ENCODE measurements around the gene MARS1.

MARS1 gene

GRCh38 chr12:57553343-57554202 lies 65.7 kb downstream of the MARS1 start:
- Histone ChIP-seq H3K27ac (ENCODE audit: extremely low read depth, low read depth, low read length) (no peak overlapping the region), H3K4me3 (ENCODE audit: low read depth, low read length) (no peak overlapping the region), H3K4me1 (ENCODE audit: control insufficient read depth, insufficient read depth, low read length) (peaks cover 2% of the 10 kb centered on the region; the same call in 1 of the 2 replicates), H3K36me3 (ENCODE audit: control insufficient read depth in 2 of 2, insufficient read depth in 1 of 2, low read length in 2 of 2) (no peaks in the 10 kb centered on the region), H3K9me3 (ENCODE audit: control insufficient read depth, insufficient read depth, low read depth, low read length) (no peaks in the 10 kb centered on the region)
- CTCF ChIA-PET: interaction anchor here (1.2 to 2.2 kb wide), 3 partner anchors 30 to 173 kb away, joined by 4 to 11 read pairs (median 7); no protein-coding TSS in a partner anchor
- POLR2A ChIA-PET: no interaction called here
- no peak for TF ChIP-seq ZNF571 (tag by site-specific recombination; IDR thresholded peaks at IDR 0.05)
- TF ChIP-seq ZNF148 (tag by site-specific recombination; IDR thresholded peaks at IDR 0.05; ENCODE audit: borderline replicate concordance): no peak
- 0 out of 2 replicates have a peak, but pooled peaks have one; percentile 28 for TF ChIP-seq ZBTB20 (tag by site-specific recombination; IDR thresholded peaks at IDR 0.05)
- peak; percentile 38 for TF ChIP-seq GLIS1 (tag by site-specific recombination; IDR thresholded peaks at IDR 0.05)
- TF ChIP-seq ZBTB17 (tag by site-specific recombination; IDR thresholded peaks at IDR 0.05): peak; percentile 27; the same call in 1 of the 2 replicates
- TF ChIP-seq EGR2 (tag by site-specific recombination; IDR thresholded peaks at IDR 0.05; ENCODE audit: low read depth): peak; percentile 88
- peak; percentile 24; the same call in 1 of the 2 replicates for TF ChIP-seq PATZ1 (tag by site-specific recombination; IDR thresholded peaks at IDR 0.05)
- TF ChIP-seq OVOL3 (tag by site-specific recombination; IDR thresholded peaks at IDR 0.05): no peak
- peak; percentile 84 for TF ChIP-seq ZFHX2 (tag by site-specific recombination; conservative IDR thresholded peaks at IDR 0.05)
- TF ChIP-seq ZNF600 (tag by site-specific recombination; IDR thresholded peaks at IDR 0.05): 0 out of 2 replicates have a peak, but pooled peaks have one; percentile 15
- TF ChIP-seq YY1 (tag by site-specific recombination; IDR thresholded peaks at IDR 0.05): no peak
- TF ChIP-seq ZNF404 (tag by site-specific recombination; IDR thresholded peaks at IDR 0.05): no peak
- peak; percentile 67 for TF ChIP-seq ZNF398 (tag by site-specific recombination; IDR thresholded peaks at IDR 0.05)
- TF ChIP-seq PRDM10 (tag by site-specific recombination; IDR thresholded peaks at IDR 0.05): peak; percentile 95
- TF ChIP-seq ZNF558 (tag by site-specific recombination; IDR thresholded peaks at IDR 0.05): peak; percentile 44; the same call in 1 of the 2 replicates
